CMK (cell line): ENCODE measurements around the gene DPF1.

Experiments
- DNase-seq: peaks from one replicate; pipeline ENCODE4 v3.0.0-alpha.2; 2010; ENCODE audit warnings: low read depth

Gene DPF1

GRCh38 chr19:38197937-38198704 is 25.9 kb downstream of the DPF1 start:
- DNase-seq = no peak

- no peak for DNase-seq
Observed at GRCh38 chr19:38196948-38197656, 26.9 kb downstream of the DPF1 start.

- DNase-seq = no peak
Observed at GRCh38 chr19:38196245-38196837, 27.7 kb downstream of the DPF1 start.

GRCh38 chr19:38195237-38195636 is 28.8 kb downstream of the DPF1 start:
- DNase-seq = no peak

- DNase-seq = no peak
Observed at GRCh38 chr19:38194061-38194701, 29.8 kb downstream of the DPF1 start.

- DNase-seq = no peak
Observed at GRCh38 chr19:38193445-38193844, 30.6 kb downstream of the DPF1 start.

- no peak for DNase-seq
Observed at GRCh38 chr19:38191747-38192146, 32.3 kb downstream of the DPF1 start.

GRCh38 chr19:38190793-38191192 is 33.2 kb downstream of the DPF1 start:
- no peak for DNase-seq

- DNase-seq = no peak
Observed at GRCh38 chr19:38190061-38190460, 34.0 kb downstream of the DPF1 start.

GRCh38 chr19:38185562-38185961 is 38.5 kb downstream of the DPF1 start:
- no peak for DNase-seq

- no peak for DNase-seq
Observed at GRCh38 chr19:38184815-38185214, 39.2 kb downstream of the DPF1 start.

- no peak for DNase-seq
Observed at GRCh38 chr19:38183251-38183897, 40.6 kb downstream of the DPF1 start.

GRCh38 chr19:38182536-38183210 is 41.3 kb downstream of the DPF1 start:
- no peak for DNase-seq

GRCh38 chr19:38180071-38180470 is 44.0 kb downstream of the DPF1 start:
- no peak for DNase-seq

- DNase-seq = no peak
Observed at GRCh38 chr19:38175422-38175821, 48.6 kb downstream of the DPF1 start.

GRCh38 chr19:38173291-38174041 is 50.6 kb downstream of the DPF1 start:
- DNase-seq = no peak

GRCh38 chr19:38172001-38172400 is 52.0 kb downstream of the DPF1 start:
- no peak for DNase-seq

GRCh38 chr19:38170334-38170733 is 53.7 kb downstream of the DPF1 start:
- no peak for DNase-seq

- DNase-seq = peak; percentile 33
Observed at GRCh38 chr19:38168637-38169036, 55.4 kb downstream of the DPF1 start.

- DNase-seq = no peak
Observed at GRCh38 chr19:38165335-38165734, 58.7 kb downstream of the DPF1 start.

- no peak for DNase-seq
Observed at GRCh38 chr19:38164526-38164925, 59.5 kb downstream of the DPF1 start.
